ENCODE data around the gene SRCAP. TPM values are rescaled to one million over a fixed set of nuclear protein-coding genes. Genes with fewer than 3 reads are reported as not detected.

The SRCAP gene
- polyA plus RNA-seq, 1 donor (not counting 4 experiments of a cell fraction or from before 2014, with no cell fraction given): 1.4 TPM

GRCh38 chr16:30662449-30662848 is 36.5 kb upstream of the SRCAP start:
- Histone ChIP-seq H3K9ac (ENCODE audit: control insufficient read depth, extremely low read depth, insufficient read depth, low read length) (no peak overlapping the region), H3K36me3 (ENCODE audit: control insufficient read depth in 2 of 2, extremely low read depth in 1 of 2, insufficient read depth in 2 of 2, low read length in 2 of 2) (peaks cover 46 to 48% of the 10 kb centered on the region in 2 experiments), H3K79me2 (ENCODE audit: control insufficient read depth, insufficient read depth, low read length) (peaks cover 50% of the 10 kb centered on the region), H3K4me1 (ENCODE audit: control insufficient read depth, extremely low read depth, insufficient read depth, low read length) (peaks cover 15% of the 10 kb centered on the region), H4K20me1 (ENCODE audit: control insufficient read depth, extremely low read depth, insufficient read depth, low read length) (no peaks in the 10 kb centered on the region), H2AFZ (ENCODE audit: control insufficient read depth, low read length) (no peak overlapping the region), H3K4me3 (ENCODE audit: control insufficient read depth in 2 of 3, extremely low read depth in 1 of 3, insufficient read depth in 2 of 3, low read depth in 1 of 3, low read length in 3 of 3) (no peak overlapping the region), H3K9me1 (ENCODE audit: control insufficient read depth, extremely low read depth, insufficient read depth, low read length) (no peaks in the 10 kb centered on the region), H3K4me2 (ENCODE audit: control insufficient read depth, extremely low read depth, insufficient read depth, low read depth, low read length) (no peak overlapping the region), H3K27me3 (ENCODE audit: control insufficient read depth, extremely low read depth, insufficient read depth, low read length) (no peaks in the 10 kb centered on the region), H3K9me3 (ENCODE audit: control insufficient read depth, low read depth, low read length) (no peaks in the 10 kb centered on the region), H3K27ac (ENCODE audit: control insufficient read depth, insufficient read depth, low read length) (no peak overlapping the region)
- dilution Hi-C loops (cut with MboI; ENCODE audit: extremely low pct_ligation_motif_present, low sequenced_read_pairs): no loop called here
- DNase-seq (ENCODE audit: low read depth, low spot score) (no peak), FAIRE-seq (no peak)
- TF ChIP-seq CTCF (optimal IDR thresholded peaks at IDR 0.05 in 1 of 3, IDR thresholded peaks at IDR 0.05 in 1 of 3, conservative IDR thresholded peaks at IDR 0.05 in 1 of 3; ENCODE audit: extremely low read depth in 1 of 3, insufficient read depth in 2 of 3, low read length in 3 of 3): no peak
- TF ChIP-seq EZH2 (IDR thresholded peaks at IDR 0.05; ENCODE audit: low read length): no peak

- H3K9me1 ChIP-seq (ENCODE audit: control insufficient read depth, extremely low read depth, insufficient read depth, low read length): no peaks in the 10 kb centered on the region
- no peaks in the 10 kb centered on the region for H4K20me1 ChIP-seq (ENCODE audit: control insufficient read depth, extremely low read depth, insufficient read depth, low read length)
- peaks cover 14% of the 10 kb centered on the region for H3K4me1 ChIP-seq (ENCODE audit: control insufficient read depth, extremely low read depth, insufficient read depth, low read length)
- DNase-seq (ENCODE audit: low read depth, low spot score): no peak
- TF ChIP-seq CTCF (optimal IDR thresholded peaks at IDR 0.05 in 1 of 3, IDR thresholded peaks at IDR 0.05 in 1 of 3, conservative IDR thresholded peaks at IDR 0.05 in 1 of 3; ENCODE audit: extremely low read depth in 1 of 3, insufficient read depth in 2 of 3, low read length in 3 of 3): no peak
- no peak for TF ChIP-seq EZH2 (IDR thresholded peaks at IDR 0.05; ENCODE audit: low read length)
- dilution Hi-C loops (cut with MboI; ENCODE audit: extremely low pct_ligation_motif_present, low sequenced_read_pairs): no loop called here
- no peaks in the 10 kb centered on the region for H3K9me3 ChIP-seq (ENCODE audit: control insufficient read depth, low read depth, low read length)
- no peak overlapping the region for H3K4me3 ChIP-seq (ENCODE audit: control insufficient read depth in 2 of 3, extremely low read depth in 1 of 3, insufficient read depth in 2 of 3, low read depth in 1 of 3, low read length in 3 of 3)
- FAIRE-seq: no peak
- no peak overlapping the region for H3K4me2 ChIP-seq (ENCODE audit: control insufficient read depth, extremely low read depth, insufficient read depth, low read depth, low read length)
- H3K27me3 ChIP-seq (ENCODE audit: control insufficient read depth, extremely low read depth, insufficient read depth, low read length): no peaks in the 10 kb centered on the region
- H2AFZ ChIP-seq (ENCODE audit: control insufficient read depth, low read length): no peak overlapping the region
- no peak overlapping the region for H3K9ac ChIP-seq (ENCODE audit: control insufficient read depth, extremely low read depth, insufficient read depth, low read length)
- peaks cover 50% of the 10 kb centered on the region for H3K79me2 ChIP-seq (ENCODE audit: control insufficient read depth, insufficient read depth, low read length)
- H3K36me3 ChIP-seq (ENCODE audit: control insufficient read depth in 2 of 2, extremely low read depth in 1 of 2, insufficient read depth in 2 of 2, low read length in 2 of 2): peaks cover 50 to 52% of the 10 kb centered on the region in 2 experiments
- no peak overlapping the region for H3K27ac ChIP-seq (ENCODE audit: control insufficient read depth, insufficient read depth, low read length)
Measured at GRCh38 chr16:30663038-30663437, 35.9 kb upstream of the SRCAP start.

Data from keratinocyte (primary cell).